Testis (tissue), 3 donors: ENCODE measurements around the gene MTUS2. TPM values are rescaled to one million over a fixed set of nuclear protein-coding genes. Genes with fewer than 3 reads are reported as not detected.

Source experiments
- DNase-seq: peaks from one replicate; pipeline ENCODE4 v3.0.0-alpha.2; 2019
- H3K27ac ChIP-seq, 2 donors: fragments of 200-600 bp; sonication (generic); one replicate each; pipeline ENCODE4 v1.5.1; 2019
- H3K27me3 ChIP-seq: fragments of 200-600 bp; sonication (generic); one replicate; pipeline ENCODE4 v1.5.1; 2019
- H3K36me3 ChIP-seq: fragments of 200-600 bp; sonication (generic); one replicate; pipeline ENCODE4 v1.5.1; 2017; ENCODE audit warnings: low read depth; ENCODE audit errors: missing control alignments
- H3K4me1 ChIP-seq: fragments of 200-600 bp; sonication (generic); one replicate; pipeline ENCODE4 v1.5.1; 2019
- H3K4me3 ChIP-seq, 2 donors: fragments of 200-600 bp; sonication (generic); one replicate each; pipeline ENCODE4 v1.5.1; 2017 to 2019
- H3K9me3 ChIP-seq: fragments of 200-600 bp; sonication (generic); one replicate; pipeline ENCODE4 v1.5.1; 2017
- POLR2A ChIP-seq: fragments of 450-650 bp; IDR thresholded peaks from one replicate; pipeline ENCODE4 v1.6.1; 2017; ENCODE audit warnings: antibody characterized with exemption, mild to moderate bottlenecking, moderate library complexity
- WGBS, 2 donors: methylation state at CpG; one replicate each; pipeline ENCODE4 v1.1.5; 2018; 5-methylcytosine and 5-hydroxymethylcytosine counted together
- intact Hi-C: fragments of 100-400 bp; cut with DNase I; formaldehyde crosslinking; loops from one replicate; pipeline ENCODE4 v1.15.1; 2023; ENCODE audit warnings: low total_unique reads
- polyA plus RNA-seq: library from polyadenylated mRNA; stranded (reverse); fragments of 350-450 nt; fragmentation: Illumina TruSeq; extraction: RNeasy Lipid Tissue Mini Kit (QIAGEN cat#74804); gene quantifications from one replicate; pipeline ENCODE4 v1.2.3, GENCODE V29; 2014; ENCODE audit warnings: low read depth, low replicate concordance; ENCODE audit not compliant: insufficient read depth
- total RNA-seq, 2 donors: library from RNA; depleted of rRNA; stranded (reverse); fragments of >200 nt; gene quantifications; one replicate each; pipeline ENCODE4 v1.2.3, GENCODE V29; 2016
- TF ChIP-seq, protein P1 (sequence below), 3 experiments: fragments of 450-650 bp in 2 of 3; fragments of 200-600 bp in 1 of 3; sonication (generic) in 1 of 3; IDR thresholded peaks; one replicate each; pipeline ENCODE4 v1.5.1; 2016 to 2019; ENCODE audit warnings: antibody characterized with exemption in 3 of 3, mild to moderate bottlenecking in 2 of 3, moderate library complexity in 1 of 3

The MTUS2 gene
- total and polyA plus RNA-seq, 3 donors from 2014 or later = 2.1 to 9.2 (median 8.3) TPM

DNA sequence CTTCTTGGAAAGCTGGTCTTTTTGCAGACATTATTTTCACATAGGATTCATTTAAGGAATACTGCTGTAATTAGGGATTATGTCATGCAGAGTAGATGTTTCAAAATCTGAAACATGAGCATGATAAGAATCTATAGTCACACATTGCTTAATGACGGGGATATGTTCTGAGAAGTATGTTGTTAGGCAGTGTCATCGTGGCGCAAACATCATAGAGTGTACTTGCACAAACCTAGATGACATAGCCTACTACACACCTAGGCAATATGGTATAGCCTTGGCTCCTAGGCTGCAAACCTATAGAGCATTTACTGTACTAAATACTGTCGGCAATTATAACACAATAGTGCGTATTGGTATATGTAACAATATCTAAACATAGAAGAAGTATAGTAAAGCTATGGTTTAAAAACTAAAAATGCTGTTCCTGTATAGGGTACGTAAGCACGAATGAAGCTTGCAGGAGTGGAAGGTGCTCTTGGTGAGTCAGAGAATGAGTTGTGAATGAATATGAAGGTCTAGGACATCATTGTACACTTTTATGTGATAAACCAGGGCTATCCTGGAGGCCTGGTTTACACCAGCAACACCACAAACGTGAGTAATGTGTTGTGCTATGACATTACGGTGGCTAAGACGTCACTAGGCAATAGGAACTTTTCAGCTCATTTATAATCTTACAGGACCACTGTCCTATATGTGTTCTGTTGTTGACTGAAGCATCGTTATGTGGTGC, 283.1 kb downstream of the MTUS2 start:
- Histone ChIP-seq H3K27me3 (no peaks in the 10 kb centered on the region), H3K36me3 (no peaks in the 10 kb centered on the region), H3K27ac (no peak overlapping the region), H3K4me3 (no peak overlapping the region), H3K9me3 (no peaks in the 10 kb centered on the region), H3K4me1 (no peaks in the 10 kb centered on the region)
- intact Hi-C loops = no loop called here
- no peak for DNase-seq
- TF ChIP-seq POLR2A = no peak
- TF ChIP-seq, protein P1, sequence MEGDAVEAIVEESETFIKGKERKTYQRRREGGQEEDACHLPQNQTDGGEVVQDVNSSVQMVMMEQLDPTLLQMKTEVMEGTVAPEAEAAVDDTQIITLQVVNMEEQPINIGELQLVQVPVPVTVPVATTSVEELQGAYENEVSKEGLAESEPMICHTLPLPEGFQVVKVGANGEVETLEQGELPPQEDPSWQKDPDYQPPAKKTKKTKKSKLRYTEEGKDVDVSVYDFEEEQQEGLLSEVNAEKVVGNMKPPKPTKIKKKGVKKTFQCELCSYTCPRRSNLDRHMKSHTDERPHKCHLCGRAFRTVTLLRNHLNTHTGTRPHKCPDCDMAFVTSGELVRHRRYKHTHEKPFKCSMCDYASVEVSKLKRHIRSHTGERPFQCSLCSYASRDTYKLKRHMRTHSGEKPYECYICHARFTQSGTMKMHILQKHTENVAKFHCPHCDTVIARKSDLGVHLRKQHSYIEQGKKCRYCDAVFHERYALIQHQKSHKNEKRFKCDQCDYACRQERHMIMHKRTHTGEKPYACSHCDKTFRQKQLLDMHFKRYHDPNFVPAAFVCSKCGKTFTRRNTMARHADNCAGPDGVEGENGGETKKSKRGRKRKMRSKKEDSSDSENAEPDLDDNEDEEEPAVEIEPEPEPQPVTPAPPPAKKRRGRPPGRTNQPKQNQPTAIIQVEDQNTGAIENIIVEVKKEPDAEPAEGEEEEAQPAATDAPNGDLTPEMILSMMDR (IDR thresholded peaks at IDR 0.05) = no peak
- 79 to 81% methylated on average over 11 of the region's 11 CpGs for WGBS, 2 donors

DNA sequence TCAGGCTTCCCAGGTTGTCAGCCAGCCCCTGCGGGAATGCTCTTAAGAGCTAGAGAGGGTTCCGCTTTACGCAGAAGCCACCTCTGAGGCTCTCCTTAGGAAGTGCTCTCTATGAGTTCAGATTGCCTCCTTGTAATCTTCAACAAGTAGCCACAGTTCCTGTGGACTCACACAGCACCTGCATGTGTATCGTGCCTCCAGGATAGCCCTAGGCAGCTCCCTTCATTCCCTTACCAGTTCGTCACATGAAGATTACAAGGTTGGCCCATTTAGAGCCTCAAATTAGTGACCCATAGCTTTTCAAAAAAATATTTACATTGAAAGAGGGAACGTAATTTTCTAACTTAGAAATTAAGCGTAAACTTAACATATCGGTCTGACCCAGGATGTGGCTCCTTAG, 284.3 kb downstream of the MTUS2 start:
- H3K4me1 ChIP-seq = no peaks in the 10 kb centered on the region
- no peaks in the 10 kb centered on the region for H3K9me3 ChIP-seq
- WGBS, 2 donors = 90 to 94% methylated on average over 8 of the region's 8 CpGs
- DNase-seq = no peak
- TF ChIP-seq, protein P1 (IDR thresholded peaks at IDR 0.05) = no peak
- no peak for TF ChIP-seq POLR2A
- H3K36me3 ChIP-seq = no peaks in the 10 kb centered on the region
- no peak overlapping the region for H3K27ac ChIP-seq
- intact Hi-C loops = no loop called here
- no peak overlapping the region for H3K4me3 ChIP-seq
- H3K27me3 ChIP-seq = no peaks in the 10 kb centered on the region

DNA sequence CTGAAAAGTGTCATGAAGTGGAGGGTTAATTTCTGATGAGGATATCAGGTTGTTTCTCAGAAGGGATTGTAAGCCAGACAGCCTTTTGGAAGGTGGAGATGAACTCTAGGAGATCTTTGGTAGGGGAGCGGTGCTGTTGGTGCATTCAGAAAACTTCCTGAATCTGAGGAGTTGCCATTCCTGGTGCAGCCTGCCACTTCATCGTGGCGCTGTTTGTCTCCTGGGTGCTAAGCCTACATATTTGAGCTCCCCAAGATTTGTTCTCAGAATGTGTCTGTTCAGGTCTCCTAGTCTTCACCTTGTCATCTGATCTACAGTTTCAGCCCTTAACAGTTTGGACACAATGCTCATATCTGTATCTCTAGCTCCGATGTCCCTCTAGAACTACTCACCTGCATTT, 285.6 kb downstream of the MTUS2 start:
- H3K27me3 ChIP-seq = no peaks in the 10 kb centered on the region
- no peaks in the 10 kb centered on the region for H3K36me3 ChIP-seq
- no peaks in the 10 kb centered on the region for H3K4me1 ChIP-seq
- H3K9me3 ChIP-seq = no peaks in the 10 kb centered on the region
- no peak overlapping the region for H3K27ac ChIP-seq
- DNase-seq = no peak
- H3K4me3 ChIP-seq = no peak overlapping the region
- 79 to 89% methylated on average over 4 of the region's 4 CpGs for WGBS, 2 donors
- no peak for TF ChIP-seq POLR2A
- TF ChIP-seq, protein P1 (IDR thresholded peaks at IDR 0.05) = no peak
- intact Hi-C loops = no loop called here

DNA sequence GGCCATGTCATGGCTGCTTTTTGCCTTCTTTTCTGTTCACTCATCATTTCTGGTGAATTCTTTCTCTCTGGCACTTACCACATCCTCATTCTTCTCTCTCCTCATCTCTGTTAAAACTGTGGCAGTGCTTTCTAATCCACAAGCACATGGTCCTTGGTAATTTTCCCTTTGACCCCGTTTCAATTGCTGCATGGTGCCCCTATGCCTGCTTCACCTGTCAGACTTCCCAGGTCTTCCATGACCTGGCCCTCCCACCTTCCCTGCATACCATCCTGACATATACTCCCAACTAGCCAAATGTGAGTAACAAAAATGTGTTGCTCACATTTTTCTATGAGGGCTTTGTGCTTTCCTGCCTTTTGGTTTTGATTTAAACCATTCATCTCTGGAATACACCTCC, 286.5 kb downstream of the MTUS2 start:
- WGBS, 2 donors = 45 to 55% methylated on average over 1 of the region's 1 CpG
- H3K9me3 ChIP-seq = no peaks in the 10 kb centered on the region
- H3K36me3 ChIP-seq = no peaks in the 10 kb centered on the region
- DNase-seq = no peak
- TF ChIP-seq, protein P1 (IDR thresholded peaks at IDR 0.05) = no peak
- no peak for TF ChIP-seq POLR2A
- H3K4me3 ChIP-seq = no peak overlapping the region
- H3K4me1 ChIP-seq = no peaks in the 10 kb centered on the region
- intact Hi-C loops = no loop called here
- H3K27me3 ChIP-seq = no peaks in the 10 kb centered on the region
- no peak overlapping the region for H3K27ac ChIP-seq
